ENCODE results near the gene LPP.

GRCh38 chr3:188455748-188456147 is 301.8 kb downstream of the LPP start:
- no peak for TF ChIP-seq CTCF (IDR thresholded peaks at IDR 0.05)
- no peak for TF ChIP-seq EZH2 (IDR thresholded peaks at IDR 0.05; ENCODE audit: borderline replicate concordance, insufficient read depth, low read depth, low read length, poor library complexity, severe bottlenecking)
